Stomach (tissue), 4 donors: ENCODE results near the gene PLCG1.

Experiments
- CTCF ChIP-seq, 7 experiments: fragments of 450-650 bp in 4 of 7; fragments of 200-600 bp in 3 of 7; sonication (generic) in 3 of 7; IDR thresholded peaks; one replicate each; pipeline ENCODE4 v1.5.1; 2016 to 2019; ENCODE audit warnings: antibody characterized with exemption in 7 of 7, control low read depth in 2 of 7, mild to moderate bottlenecking in 1 of 7
- POLR2A ChIP-seq, 4 donors: fragments of 450-650 bp; IDR thresholded peaks; one replicate each; pipeline ENCODE4 v1.6.1; 2016; ENCODE audit warnings: antibody characterized with exemption in 4 of 4, control low read depth in 2 of 4, mild to moderate bottlenecking in 1 of 4, moderate library complexity in 1 of 4

- no peak for TF ChIP-seq CTCF (IDR thresholded peaks at IDR 0.05)
- TF ChIP-seq POLR2A (IDR thresholded peaks at IDR 0.05), result no peak
Measured at GRCh38 chr20:41226426-41226825, 89.1 kb downstream of the PLCG1 start.
